ENCODE measurements around the gene PARVG.

The PARVG gene

GRCh38 chr22:44206696-44207095 is 26.0 kb downstream of the PARVG start:
- Histone ChIP-seq H2AFZ (ENCODE audit: low read depth, low read length) (no peak overlapping the region), H3K9ac (ENCODE audit: low read depth, low read length) (no peak overlapping the region), H3K79me2 (ENCODE audit: insufficient read depth, low read length) (no peaks in the 10 kb centered on the region), H3K4me3 (ENCODE audit: low read depth in 1 of 2, low read length in 2 of 2) (no peak overlapping the region), H4K20me1 (ENCODE audit: insufficient read depth, low read length) (peaks cover 15% of the 10 kb centered on the region; the same call in 1 of the 2 replicates), H3K27ac (ENCODE audit: low read length) (no peak overlapping the region), H3K36me3 (ENCODE audit: insufficient read depth, low read length) (peaks cover 15% of the 10 kb centered on the region; the same call in 1 of the 2 replicates), H3K9me3 (ENCODE audit: insufficient read depth, low read length, severe bottlenecking) (peaks cover 4% of the 10 kb centered on the region), H3K4me2 (ENCODE audit: insufficient read depth, low read length) (no peak overlapping the region), H3K4me1 (ENCODE audit: insufficient read depth, low read length) (no peaks in the 10 kb centered on the region), H3K27me3 (ENCODE audit: insufficient read depth, low read length, poor library complexity) (no peaks in the 10 kb centered on the region)
- TF ChIP-seq EZH2 (IDR thresholded peaks at IDR 0.05; ENCODE audit: borderline replicate concordance, low read depth, low read length, severe bottlenecking) (no peak), CTCF (IDR thresholded peaks at IDR 0.05; ENCODE audit: borderline replicate concordance, extremely low read depth, low read length, poor library complexity, severe bottlenecking) (no peak)
- ATAC-seq (ENCODE audit: insufficient read depth, low read depth) (no peak), DNase-seq (no peak)

- H3K36me3 ChIP-seq (ENCODE audit: insufficient read depth, low read length) = peaks cover 15% of the 10 kb centered on the region; the same call in 1 of the 2 replicates
- H3K79me2 ChIP-seq (ENCODE audit: insufficient read depth, low read length) = no peaks in the 10 kb centered on the region
- no peaks in the 10 kb centered on the region for H3K4me1 ChIP-seq (ENCODE audit: insufficient read depth, low read length)
- no peak overlapping the region for H2AFZ ChIP-seq (ENCODE audit: low read depth, low read length)
- no peak for TF ChIP-seq EZH2 (IDR thresholded peaks at IDR 0.05; ENCODE audit: borderline replicate concordance, low read depth, low read length, severe bottlenecking)
- TF ChIP-seq CTCF (IDR thresholded peaks at IDR 0.05; ENCODE audit: borderline replicate concordance, extremely low read depth, low read length, poor library complexity, severe bottlenecking) = no peak
- no peak overlapping the region for H3K4me2 ChIP-seq (ENCODE audit: insufficient read depth, low read length)
- peaks cover 4% of the 10 kb centered on the region for H3K9me3 ChIP-seq (ENCODE audit: insufficient read depth, low read length, severe bottlenecking)
- no peak overlapping the region for H3K9ac ChIP-seq (ENCODE audit: low read depth, low read length)
- peaks cover 15% of the 10 kb centered on the region; the same call in 1 of the 2 replicates for H4K20me1 ChIP-seq (ENCODE audit: insufficient read depth, low read length)
- DNase-seq (no peak), ATAC-seq (ENCODE audit: insufficient read depth, low read depth) (no peak; the same call in 2 of the 3 replicates)
- no peak overlapping the region for H3K4me3 ChIP-seq (ENCODE audit: low read depth in 1 of 2, low read length in 2 of 2)
- H3K27me3 ChIP-seq (ENCODE audit: insufficient read depth, low read length, poor library complexity) = no peaks in the 10 kb centered on the region
- no peak overlapping the region for H3K27ac ChIP-seq (ENCODE audit: low read length)
Measured at GRCh38 chr22:44207173-44207980, 26.7 kb downstream of the PARVG start.

- H2AFZ ChIP-seq (ENCODE audit: low read depth, low read length) = no peak overlapping the region
- H3K36me3 ChIP-seq (ENCODE audit: insufficient read depth, low read length) = peaks cover 15% of the 10 kb centered on the region; the same call in 1 of the 2 replicates
- no peak for TF ChIP-seq CTCF (IDR thresholded peaks at IDR 0.05; ENCODE audit: borderline replicate concordance, extremely low read depth, low read length, poor library complexity, severe bottlenecking)
- no peak for TF ChIP-seq EZH2 (IDR thresholded peaks at IDR 0.05; ENCODE audit: borderline replicate concordance, low read depth, low read length, severe bottlenecking)
- peaks cover 4% of the 10 kb centered on the region for H3K9me3 ChIP-seq (ENCODE audit: insufficient read depth, low read length, severe bottlenecking)
- no peak overlapping the region for H3K27ac ChIP-seq (ENCODE audit: low read length)
- peaks cover 15% of the 10 kb centered on the region; the same call in 1 of the 2 replicates for H4K20me1 ChIP-seq (ENCODE audit: insufficient read depth, low read length)
- no peaks in the 10 kb centered on the region for H3K79me2 ChIP-seq (ENCODE audit: insufficient read depth, low read length)
- H3K4me2 ChIP-seq (ENCODE audit: insufficient read depth, low read length) = no peak overlapping the region
- no peak overlapping the region for H3K9ac ChIP-seq (ENCODE audit: low read depth, low read length)
- ATAC-seq (ENCODE audit: insufficient read depth, low read depth) (no peak), DNase-seq (no peak)
- no peak overlapping the region for H3K4me3 ChIP-seq (ENCODE audit: low read depth in 1 of 2, low read length in 2 of 2)
- no peaks in the 10 kb centered on the region for H3K4me1 ChIP-seq (ENCODE audit: insufficient read depth, low read length)
- H3K27me3 ChIP-seq (ENCODE audit: insufficient read depth, low read length, poor library complexity) = no peaks in the 10 kb centered on the region
Measured at GRCh38 chr22:44207981-44208317, 27.2 kb downstream of the PARVG start.

Data from DND-41 (cell line).